Activated CD4-positive, alpha-beta T cell treated with anti-CD3 and anti-CD28 coated beads, Interleukin-2, amount 10 ng/mL, durations not matched to agents 7 days and 5 days (primary cell): Measurements from ENCODE around the gene PPHLN1. TPM values are rescaled to one million over a fixed set of nuclear protein-coding genes. Genes with fewer than 3 reads are reported as not detected.

Experiments used
- CTCF ChIA-PET: fragments of 350-600 bp; sonication (Branson Sonifier 250); formaldehyde crosslinking; loops from one replicate; lab custom pipeline; 2021; ENCODE audit warnings: antibody characterized with exemption; lab: Charles Lee
- POLR2A ChIA-PET: fragments of 350-600 bp; sonication (Branson Sonifier 250); formaldehyde crosslinking; loops from one replicate; lab custom pipeline; 2021; ENCODE audit warnings: antibody characterized with exemption; lab: Charles Lee
- DNase-seq: peaks from one replicate; pipeline ENCODE4 v3.0.0-alpha.2; 2020
- H3K27ac Mint-ChIP-seq: one replicate; pipeline ENCODE4 v1.8.0; 2021; ENCODE audit warnings: mild to moderate bottlenecking, moderate library complexity, mixed read lengths
- H3K27me3 Mint-ChIP-seq: one replicate; pipeline ENCODE4 v1.8.0; 2021; ENCODE audit warnings: mixed read lengths
- H3K36me3 Mint-ChIP-seq: one replicate; pipeline ENCODE4 v1.8.0; 2021; ENCODE audit warnings: low read depth, mixed read lengths
- H3K4me1 Mint-ChIP-seq: one replicate; pipeline ENCODE4 v1.8.0; 2021; ENCODE audit warnings: mixed read lengths
- H3K4me3 Mint-ChIP-seq: one replicate; pipeline ENCODE4 v1.8.0; 2021; ENCODE audit warnings: mild to moderate bottlenecking, moderate library complexity, mixed read lengths
- H3K9me3 Mint-ChIP-seq: one replicate; pipeline ENCODE4 v1.8.0; 2021; ENCODE audit warnings: mixed read lengths
- total RNA-seq, 2 experiments: library from RNA; stranded (reverse); gene quantifications; one replicate each; pipeline ENCODE4 v1.2.3, GENCODE V29; 2021

Gene PPHLN1
- total RNA-seq = 10 to 100 TPM; 83.5 to 84.0 TPM

GRCh38 chr12:42325653-42326474 is at the start of gene PPHLN1, which contains the start of gene ZCRB1:
Gene PPHLN1, plus strand, starts transcription at chr12:42326167. Its CDS starts 9,736 bp downstream, at chr12:42335903.
Gene ZCRB1, minus strand, starts transcription at chr12:42326094. Its CDS starts 1,992 bp downstream, at chr12:42324102.
- Mint-ChIP-seq H3K4me1 (peaks cover 46% of the 10 kb centered on the region), H3K27ac (peak within 1 kb of the TSS; percentile 99), H3K9me3 (no peaks in the 10 kb centered on the region), H3K36me3 (peaks cover 19% of the 10 kb centered on the region), H3K4me3 (peak within 1 kb of the TSS; percentile 94), H3K27me3 (no peaks in the 10 kb centered on the region)
- peak; percentile 84 for DNase-seq
- POLR2A ChIA-PET = no interaction called here
- CTCF ChIA-PET = interaction anchor here (1.0 kb wide), 1 partner anchor 231 kb away, joined by 3 read pairs; no protein-coding TSS in a partner anchor

GRCh38 chr12:42277396-42278127 is 48.4 kb upstream of the PPHLN1 start:
- CTCF ChIA-PET = no interaction called here
- POLR2A ChIA-PET = no interaction called here
- DNase-seq = no peak
- H3K27me3 Mint-ChIP-seq = peaks cover 3% of the 10 kb centered on the region
- H3K36me3 Mint-ChIP-seq = peaks cover 1% of the 10 kb centered on the region
- no peaks in the 10 kb centered on the region for H3K4me1 Mint-ChIP-seq
- H3K4me3 Mint-ChIP-seq = no peak overlapping the region
- H3K27ac Mint-ChIP-seq = no peak overlapping the region
- H3K9me3 Mint-ChIP-seq = peaks cover 6% of the 10 kb centered on the region

- Mint-ChIP-seq H3K9me3 (peaks cover 1% of the 10 kb centered on the region), H3K4me3 (no peak overlapping the region), H3K4me1 (no peaks in the 10 kb centered on the region), H3K27ac (no peak overlapping the region), H3K36me3 (no peaks in the 10 kb centered on the region), H3K27me3 (peaks cover 3% of the 10 kb centered on the region)
- CTCF ChIA-PET = no interaction called here
- POLR2A ChIA-PET = no interaction called here
- DNase-seq = no peak
Measured at GRCh38 chr12:42278128-42278510, 47.8 kb upstream of the PPHLN1 start.

GRCh38 chr12:42281278-42281677 is 44.7 kb upstream of the PPHLN1 start:
- Mint-ChIP-seq H3K9me3 (no peaks in the 10 kb centered on the region), H3K36me3 (no peaks in the 10 kb centered on the region), H3K27ac (no peak overlapping the region), H3K4me3 (no peak overlapping the region), H3K4me1 (peaks cover 7% of the 10 kb centered on the region), H3K27me3 (peaks cover 3% of the 10 kb centered on the region)
- CTCF ChIA-PET = no interaction called here
- no peak for DNase-seq
- POLR2A ChIA-PET = no interaction called here

- ChIA-PET CTCF (interaction anchor here (0.5 kb wide), 1 partner anchor 300 kb away, joined by 3 read pairs; no protein-coding TSS in a partner anchor), POLR2A (no interaction called here)
- no peak for DNase-seq
- no peak overlapping the region for H3K27ac Mint-ChIP-seq
- no peak overlapping the region for H3K4me3 Mint-ChIP-seq
- no peaks in the 10 kb centered on the region for H3K36me3 Mint-ChIP-seq
- no peaks in the 10 kb centered on the region for H3K9me3 Mint-ChIP-seq
- peaks cover 7% of the 10 kb centered on the region for H3K4me1 Mint-ChIP-seq
- peaks cover 2% of the 10 kb centered on the region for H3K27me3 Mint-ChIP-seq
Measured at GRCh38 chr12:42281844-42282243, 44.1 kb upstream of the PPHLN1 start.

- no peaks in the 10 kb centered on the region for H3K36me3 Mint-ChIP-seq
- no peak overlapping the region for H3K4me3 Mint-ChIP-seq
- POLR2A ChIA-PET = no interaction called here
- H3K9me3 Mint-ChIP-seq = no peaks in the 10 kb centered on the region
- H3K4me1 Mint-ChIP-seq = peaks cover 7% of the 10 kb centered on the region
- CTCF ChIA-PET = interaction anchor here (0.5 kb wide), 1 partner anchor 300 kb away, joined by 3 read pairs; no protein-coding TSS in a partner anchor
- H3K27ac Mint-ChIP-seq = no peak overlapping the region
- DNase-seq = no peak
- peaks cover 2% of the 10 kb centered on the region for H3K27me3 Mint-ChIP-seq
Measured at GRCh38 chr12:42282294-42282693, 43.7 kb upstream of the PPHLN1 start.

GRCh38 chr12:42283739-42284138 is 42.2 kb upstream of the PPHLN1 start:
- no peak overlapping the region for H3K4me3 Mint-ChIP-seq
- H3K36me3 Mint-ChIP-seq = no peaks in the 10 kb centered on the region
- no peak for DNase-seq
- no peak overlapping the region for H3K27ac Mint-ChIP-seq
- peaks cover 2% of the 10 kb centered on the region for H3K27me3 Mint-ChIP-seq
- H3K9me3 Mint-ChIP-seq = no peaks in the 10 kb centered on the region
- ChIA-PET POLR2A (no interaction called here), CTCF (no interaction called here)
- peaks cover 7% of the 10 kb centered on the region for H3K4me1 Mint-ChIP-seq

GRCh38 chr12:42284157-42284556 is 41.8 kb upstream of the PPHLN1 start:
- Mint-ChIP-seq H3K4me3 (no peak overlapping the region), H3K36me3 (no peaks in the 10 kb centered on the region), H3K9me3 (no peaks in the 10 kb centered on the region), H3K27ac (no peak overlapping the region), H3K27me3 (peaks cover 2% of the 10 kb centered on the region), H3K4me1 (peaks cover 7% of the 10 kb centered on the region)
- CTCF ChIA-PET = no interaction called here
- POLR2A ChIA-PET = no interaction called here
- no peak for DNase-seq

- ChIA-PET POLR2A (no interaction called here), CTCF (interaction anchor here (0.6 kb wide), 1 partner anchor 42 kb away, joined by 3 read pairs; no protein-coding TSS in a partner anchor)
- Mint-ChIP-seq H3K27ac (no peak overlapping the region), H3K9me3 (no peaks in the 10 kb centered on the region), H3K4me3 (no peak overlapping the region), H3K36me3 (no peaks in the 10 kb centered on the region), H3K4me1 (peaks cover 7% of the 10 kb centered on the region), H3K27me3 (peaks cover 4% of the 10 kb centered on the region)
- no peak for DNase-seq
Measured at GRCh38 chr12:42284876-42285275, 41.1 kb upstream of the PPHLN1 start.

- POLR2A ChIA-PET = no interaction called here
- Mint-ChIP-seq H3K36me3 (no peaks in the 10 kb centered on the region), H3K27me3 (peaks cover 4% of the 10 kb centered on the region), H3K4me3 (no peak overlapping the region), H3K9me3 (no peaks in the 10 kb centered on the region), H3K4me1 (peaks cover 7% of the 10 kb centered on the region), H3K27ac (no peak overlapping the region)
- CTCF ChIA-PET = interaction anchor here (0.6 kb wide), 3 partner anchors 8 to 197 kb away, joined by 3 to 4 read pairs (median 3); no protein-coding TSS in a partner anchor
- DNase-seq = no peak
Measured at GRCh38 chr12:42285431-42285830, 40.5 kb upstream of the PPHLN1 start.

GRCh38 chr12:42286741-42287140 is 39.2 kb upstream of the PPHLN1 start:
- peaks cover 4% of the 10 kb centered on the region for H3K27me3 Mint-ChIP-seq
- no peaks in the 10 kb centered on the region for H3K36me3 Mint-ChIP-seq
- peaks cover 7% of the 10 kb centered on the region for H3K4me1 Mint-ChIP-seq
- no peak for DNase-seq
- no peak overlapping the region for H3K27ac Mint-ChIP-seq
- ChIA-PET CTCF (no interaction called here), POLR2A (no interaction called here)
- H3K4me3 Mint-ChIP-seq = no peak overlapping the region
- no peaks in the 10 kb centered on the region for H3K9me3 Mint-ChIP-seq

- peaks cover 2% of the 10 kb centered on the region for H3K27me3 Mint-ChIP-seq
- H3K4me3 Mint-ChIP-seq = no peak overlapping the region
- H3K36me3 Mint-ChIP-seq = no peaks in the 10 kb centered on the region
- POLR2A ChIA-PET = no interaction called here
- H3K27ac Mint-ChIP-seq = no peak overlapping the region
- peaks cover 7% of the 10 kb centered on the region for H3K4me1 Mint-ChIP-seq
- H3K9me3 Mint-ChIP-seq = no peaks in the 10 kb centered on the region
- DNase-seq = no peak
- CTCF ChIA-PET = no interaction called here
Measured at GRCh38 chr12:42288544-42288943, 37.4 kb upstream of the PPHLN1 start.

GRCh38 chr12:42291680-42292079 is 34.3 kb upstream of the PPHLN1 start:
- Mint-ChIP-seq H3K4me1 (no peaks in the 10 kb centered on the region), H3K4me3 (no peak overlapping the region), H3K36me3 (no peaks in the 10 kb centered on the region), H3K9me3 (no peaks in the 10 kb centered on the region), H3K27ac (no peak overlapping the region), H3K27me3 (peaks cover 2% of the 10 kb centered on the region)
- no peak for DNase-seq
- CTCF ChIA-PET = no interaction called here
- POLR2A ChIA-PET = no interaction called here
